GM21576 (cell line): ENCODE data around the gene OSBPL8.
"Not testable (repeated sequence)": the region's sequence is repeated elsewhere in the genome, so short reads cannot be mapped to it uniquely, and the experiment has no call there.

Source experiments
- ATAC-seq: cut with Tn5 transposase; IDR thresholded peaks from one replicate; pipeline ENCODE4 v1.9.1; 2021; ENCODE audit warnings: mild to moderate bottlenecking, moderate library complexity; ENCODE audit not compliant: unreplicated experiment

The OSBPL8 gene

DNA sequence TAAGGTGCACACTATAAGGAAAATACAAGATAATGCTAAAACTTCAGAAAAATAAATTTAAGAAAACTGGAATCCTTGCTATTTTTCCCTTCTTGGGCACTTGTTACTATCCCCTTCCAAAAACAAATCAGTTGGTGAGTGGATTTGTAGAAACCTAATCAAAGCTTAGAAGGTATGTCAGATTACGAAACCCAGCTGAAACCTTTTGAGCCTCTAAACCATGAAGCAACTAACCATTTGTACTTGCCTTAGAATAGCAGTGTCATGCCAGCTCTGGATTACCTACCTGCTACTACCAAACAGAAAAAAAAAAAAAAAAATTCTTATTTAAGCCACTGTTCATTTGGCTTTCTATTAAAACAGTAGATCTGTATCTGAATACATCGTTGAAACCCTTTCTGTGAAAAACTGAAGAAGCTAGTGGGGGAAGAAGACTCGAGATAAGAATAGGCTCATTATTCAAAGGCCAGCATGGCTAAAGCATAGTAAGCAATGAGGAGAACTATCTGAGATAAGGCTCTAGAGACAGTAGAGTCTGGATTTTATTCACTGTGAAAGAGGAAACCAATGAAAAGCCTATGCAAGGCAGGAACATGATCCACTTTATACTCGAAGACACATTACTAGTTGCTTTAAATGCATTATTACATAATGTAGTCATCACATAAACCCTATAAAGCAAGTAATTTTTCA is 30.2 kb downstream of the OSBPL8 start:
- no peak for ATAC-seq

DNA sequence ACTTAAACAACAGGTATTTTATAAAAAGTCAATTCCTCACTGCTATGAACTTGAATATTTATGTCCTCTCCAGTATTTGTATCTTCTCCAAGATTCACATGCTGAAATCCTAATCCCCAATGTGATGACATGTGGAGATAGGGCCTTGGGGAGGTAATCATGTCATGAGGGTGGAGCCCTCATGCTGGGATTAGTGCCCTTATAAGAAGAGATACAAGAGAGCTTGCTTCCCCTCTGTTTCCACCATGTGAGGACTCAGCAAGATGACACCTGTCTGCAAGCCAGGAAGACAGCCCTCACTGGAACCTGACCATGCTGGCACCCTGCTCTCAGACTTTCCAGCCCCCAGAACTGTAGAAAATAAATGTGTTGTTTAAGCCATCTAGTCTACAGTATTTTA is 36.2 kb downstream of the OSBPL8 start:
- ATAC-seq: no peak

DNA sequence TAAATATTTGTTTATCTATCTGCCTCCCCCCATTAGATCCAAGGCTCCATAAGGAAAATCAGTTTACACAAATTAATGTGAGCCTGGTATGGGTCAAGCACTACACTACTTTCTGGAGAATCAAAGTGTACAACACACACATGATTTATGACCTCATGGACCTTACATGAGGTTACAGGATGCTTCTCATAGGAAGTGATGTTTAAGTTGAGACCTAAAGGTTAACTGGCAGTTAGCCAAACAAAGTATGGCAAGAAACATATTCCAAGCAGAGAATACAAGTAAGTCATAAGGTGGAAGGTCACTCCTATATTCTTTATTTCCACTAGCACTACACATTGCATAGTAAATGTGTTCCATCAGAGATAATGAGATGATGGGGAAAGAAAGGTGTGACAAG is 39.2 kb downstream of the OSBPL8 start:
- ATAC-seq: no peak

DNA sequence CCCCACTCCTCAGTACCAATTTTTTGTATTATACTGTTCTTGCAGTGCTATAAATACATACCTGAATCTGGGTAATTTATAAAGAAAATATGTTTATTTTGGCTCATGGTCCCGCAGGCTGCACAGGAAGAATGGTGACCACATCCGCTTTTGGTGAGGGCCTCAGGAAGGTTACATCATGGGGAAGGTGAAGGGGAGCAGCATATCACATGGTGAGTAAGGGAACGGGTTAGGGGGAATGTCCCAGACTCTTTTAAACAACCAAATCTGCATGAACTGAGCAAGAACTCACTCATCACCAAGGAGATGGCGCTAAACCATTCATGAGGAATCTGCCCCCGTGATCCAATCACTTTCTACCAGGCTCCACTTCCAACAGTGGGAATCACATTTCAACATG is 40.0 kb downstream of the OSBPL8 start:
- ATAC-seq: no peak

DNA sequence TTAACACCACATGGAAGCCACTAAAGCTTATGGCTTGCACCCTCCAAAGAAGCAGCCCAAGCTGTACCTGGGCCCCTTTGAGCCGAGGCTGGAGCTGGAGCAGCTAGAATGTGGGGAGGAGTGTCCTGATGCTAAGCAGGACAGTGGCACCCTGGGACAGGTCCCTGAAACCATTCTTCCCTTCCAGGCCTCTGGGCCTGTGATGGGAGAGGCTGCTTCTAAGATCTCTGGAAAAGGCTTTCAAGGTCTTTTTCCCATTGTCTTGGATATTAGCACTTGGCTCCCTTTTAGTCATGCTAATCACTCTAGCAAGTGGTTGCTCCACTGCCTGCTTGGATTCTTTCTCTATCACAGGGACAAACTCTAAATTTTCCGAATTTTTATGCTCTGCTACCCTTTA is 40.9 kb downstream of the OSBPL8 start:
- no peak for ATAC-seq

DNA sequence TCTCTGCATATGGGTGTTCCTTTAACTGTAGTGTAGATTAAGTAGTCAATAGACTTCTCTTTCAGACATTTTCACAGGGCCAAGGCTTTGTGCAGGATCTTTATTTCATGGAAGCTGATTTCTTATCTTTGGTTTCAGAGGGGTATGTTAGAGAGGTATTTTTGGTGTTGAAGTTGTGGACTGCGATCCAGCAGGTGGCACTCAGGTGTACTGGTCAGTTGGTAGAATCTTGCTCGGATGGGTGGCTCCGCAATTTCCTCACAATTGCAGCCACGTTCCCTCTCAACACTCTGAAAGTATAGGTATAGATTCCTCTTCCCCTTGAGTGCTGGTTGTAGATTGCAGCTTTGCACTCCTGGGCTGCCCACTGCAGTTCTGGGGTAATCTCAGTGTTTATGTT is 44.3 kb downstream of the OSBPL8 start:
- no peak for ATAC-seq

DNA sequence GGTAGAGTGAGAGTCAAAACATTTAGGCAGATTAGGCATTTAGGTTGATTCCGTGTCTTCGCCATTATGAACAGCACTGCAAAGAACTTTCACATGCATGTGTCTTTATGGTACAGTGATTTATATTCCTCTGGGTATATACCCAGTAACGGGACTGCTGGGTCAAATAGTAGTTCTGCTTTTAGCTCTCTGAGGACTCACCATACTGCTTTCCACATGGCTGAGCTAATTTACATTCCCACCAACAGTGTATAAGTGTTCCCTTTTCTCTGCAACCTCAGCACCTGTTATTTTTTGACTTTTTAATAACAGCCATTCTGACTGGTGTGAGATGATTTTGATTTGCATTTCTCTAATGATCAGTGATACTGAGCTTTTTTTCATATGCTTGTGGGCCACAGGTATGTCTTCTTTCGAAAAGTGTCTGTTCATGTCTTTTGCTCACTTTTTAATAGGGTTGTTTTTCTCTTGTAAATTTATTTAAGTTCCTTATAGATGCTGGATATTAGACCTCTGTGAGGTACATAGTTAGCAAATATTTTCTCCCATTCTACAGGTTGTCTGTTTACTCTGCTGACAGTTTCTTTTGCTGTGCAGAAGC is 48.4 kb downstream of the OSBPL8 start:
- peak; percentile 86 for ATAC-seq

DNA sequence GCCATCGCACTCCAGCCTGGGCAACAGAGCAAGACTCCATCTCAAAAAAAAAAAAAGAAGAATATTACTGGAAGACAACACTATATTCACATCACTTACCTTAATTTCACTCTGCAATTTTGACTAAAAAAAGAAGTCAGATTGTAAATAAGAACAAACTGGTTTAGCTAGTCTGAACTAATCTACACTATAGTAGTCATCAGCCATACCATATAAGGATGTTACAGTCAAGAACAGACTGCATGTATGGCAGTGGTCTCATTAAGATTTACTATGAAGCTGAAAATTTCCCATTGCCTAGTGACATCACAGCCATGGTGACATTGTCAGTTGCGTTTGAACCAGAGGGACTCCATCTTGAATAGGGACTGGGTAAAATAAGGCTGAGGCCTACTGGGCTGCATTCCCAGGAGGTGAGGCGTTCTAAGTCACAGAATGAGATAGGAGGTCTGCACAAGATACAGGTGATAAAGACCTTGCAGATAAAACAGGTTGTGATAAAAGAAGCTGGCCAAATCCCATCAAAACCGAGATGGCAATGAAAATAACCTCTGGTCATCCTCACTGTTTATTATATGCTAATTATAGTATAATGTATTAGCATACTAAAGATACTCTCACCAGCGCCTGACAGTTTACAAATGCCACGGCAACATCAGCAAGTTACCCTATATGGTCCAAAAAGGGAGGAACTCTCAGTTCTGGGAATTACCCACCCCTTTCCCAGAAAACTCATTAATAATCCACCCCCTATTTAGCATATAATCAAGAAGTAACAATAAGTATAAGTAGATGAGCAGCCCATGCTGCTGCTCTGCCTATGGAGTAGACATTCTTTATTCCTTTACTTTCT is 51.2 kb downstream of the OSBPL8 start:
- no peak for ATAC-seq

DNA sequence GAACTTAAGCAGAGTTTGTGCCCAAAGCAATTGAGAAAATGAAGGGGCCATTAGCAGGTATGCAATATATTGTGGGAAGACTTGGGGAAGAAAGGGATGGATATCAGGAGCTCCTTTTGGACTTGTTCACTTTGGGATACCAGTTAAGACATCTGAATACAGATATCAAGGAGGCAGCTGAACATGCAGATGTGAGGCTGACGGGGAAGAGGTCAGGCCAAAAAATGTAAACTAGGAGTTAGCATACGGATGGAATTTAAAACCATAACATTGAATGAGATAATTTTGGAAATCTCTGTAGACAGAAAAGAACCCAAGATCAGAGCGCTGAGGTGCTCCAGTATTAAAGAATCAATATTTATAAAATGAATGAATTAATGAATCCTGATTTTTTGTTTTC is 53.4 kb downstream of the OSBPL8 start:
- no peak for ATAC-seq

DNA sequence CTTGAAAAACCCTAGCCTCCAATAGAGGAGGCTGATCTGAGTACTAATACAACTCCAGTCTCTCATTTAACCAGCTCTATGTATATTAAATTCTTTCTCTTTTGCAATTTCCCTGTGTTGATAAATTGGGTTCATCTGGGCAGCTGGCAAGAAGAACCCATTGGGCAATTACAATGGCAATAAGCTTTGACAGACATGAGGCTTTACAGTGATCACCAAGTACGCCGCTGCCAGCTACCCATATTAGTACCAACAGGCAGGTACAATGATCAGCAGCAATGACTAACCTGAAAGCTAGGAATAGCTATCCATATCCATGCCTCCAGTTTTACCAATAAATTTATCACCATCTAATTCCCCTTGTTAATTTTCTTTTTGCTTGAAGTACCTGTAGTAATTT is 54.5 kb downstream of the OSBPL8 start:
- no peak for ATAC-seq

DNA sequence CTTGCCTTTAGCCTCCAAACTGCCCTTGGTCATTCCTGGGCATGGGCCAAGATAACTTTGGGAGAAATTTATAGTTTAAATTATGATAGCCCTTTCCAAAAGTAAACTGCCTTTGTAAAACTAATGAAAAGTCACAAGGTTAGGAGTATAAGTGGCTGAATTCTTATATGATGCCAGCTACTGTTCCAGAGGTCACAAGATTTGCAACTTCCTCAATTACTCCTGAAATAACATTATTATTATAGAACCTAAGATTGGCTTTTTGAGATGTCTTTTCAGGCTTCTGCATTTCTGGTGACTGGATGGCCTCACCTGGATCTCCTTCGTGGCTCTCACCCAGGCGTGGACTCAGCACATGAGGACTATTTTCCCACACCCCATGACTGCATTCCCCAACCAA is 55.0 kb downstream of the OSBPL8 start:
- ATAC-seq: no peak

DNA sequence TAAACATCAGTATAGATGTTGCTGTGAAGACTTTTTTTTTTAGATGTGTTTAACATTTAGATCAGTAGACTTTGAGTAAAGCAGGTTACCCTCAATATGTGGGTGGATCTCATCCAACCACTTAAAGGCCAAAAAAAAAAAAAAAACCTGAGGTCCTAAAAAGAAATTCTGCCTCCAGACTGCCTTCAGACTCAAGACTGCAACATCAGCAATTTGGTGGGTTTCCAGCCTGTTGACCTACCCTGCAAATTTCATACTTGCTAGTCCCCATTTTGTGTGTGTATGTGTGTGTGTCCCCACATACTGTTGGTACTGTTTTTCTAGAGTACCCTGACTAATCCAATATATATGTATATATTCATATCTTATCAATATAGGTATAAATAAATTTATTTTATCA is 55.6 kb downstream of the OSBPL8 start:
- ATAC-seq: no peak

DNA sequence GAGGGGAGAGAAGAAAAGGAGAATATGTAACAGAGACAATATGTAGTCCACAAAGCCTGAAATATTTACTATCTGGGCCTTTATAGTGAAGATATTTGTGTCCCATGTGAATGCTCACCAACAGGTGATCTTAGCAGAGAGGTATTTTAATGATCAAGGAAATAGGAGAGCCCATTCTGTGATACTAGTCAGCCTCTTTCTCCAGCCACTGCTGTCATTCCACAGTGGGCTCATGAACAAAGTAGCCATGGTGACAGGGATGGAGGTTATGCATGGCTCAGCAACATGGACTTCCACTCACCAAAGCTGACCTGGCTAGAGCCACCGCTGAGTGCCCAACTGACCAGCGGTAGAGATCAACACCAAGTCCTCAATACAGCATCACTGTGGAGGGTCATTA is 58.2 kb downstream of the OSBPL8 start:
- ATAC-seq: no peak

DNA sequence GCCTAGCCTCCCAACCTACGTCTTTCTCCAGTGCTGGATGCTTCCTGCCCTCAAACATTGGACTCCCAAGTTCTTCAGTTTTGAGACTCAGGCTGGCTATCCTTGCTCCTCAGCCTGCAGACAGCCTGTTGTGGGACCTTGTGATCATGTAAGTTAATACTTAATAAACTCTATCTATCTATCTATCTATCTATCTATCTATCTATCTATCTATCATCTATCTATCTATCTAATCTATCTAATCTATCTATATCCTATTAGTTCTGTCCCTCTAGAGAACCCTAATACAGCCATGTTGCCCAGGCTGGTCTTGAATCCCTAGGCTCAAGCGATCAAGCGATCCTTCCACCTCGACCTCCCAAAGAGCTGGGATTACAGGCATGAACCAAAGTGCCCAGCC is 60.4 kb downstream of the OSBPL8 start:
- ATAC-seq: not testable (repeated sequence)

DNA sequence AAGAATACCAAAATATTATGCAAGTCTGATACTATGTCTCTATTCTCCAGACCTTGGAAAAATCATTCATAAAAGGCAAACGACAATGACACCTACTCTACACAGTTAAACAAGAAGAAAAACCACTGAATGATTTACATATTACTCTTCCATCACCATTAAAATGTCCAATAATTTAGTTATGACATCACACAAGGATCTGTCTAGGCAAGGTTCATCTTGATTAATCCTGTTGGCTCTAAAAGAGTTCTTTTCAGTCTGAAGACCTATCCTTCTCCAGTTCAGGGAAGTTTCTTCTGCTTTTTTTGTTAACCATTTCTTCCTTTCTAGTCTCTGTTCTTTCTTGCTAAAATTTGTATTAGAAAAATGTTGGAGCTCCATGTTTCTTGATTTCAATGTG is 64.0 kb downstream of the OSBPL8 start:
- no peak for ATAC-seq

DNA sequence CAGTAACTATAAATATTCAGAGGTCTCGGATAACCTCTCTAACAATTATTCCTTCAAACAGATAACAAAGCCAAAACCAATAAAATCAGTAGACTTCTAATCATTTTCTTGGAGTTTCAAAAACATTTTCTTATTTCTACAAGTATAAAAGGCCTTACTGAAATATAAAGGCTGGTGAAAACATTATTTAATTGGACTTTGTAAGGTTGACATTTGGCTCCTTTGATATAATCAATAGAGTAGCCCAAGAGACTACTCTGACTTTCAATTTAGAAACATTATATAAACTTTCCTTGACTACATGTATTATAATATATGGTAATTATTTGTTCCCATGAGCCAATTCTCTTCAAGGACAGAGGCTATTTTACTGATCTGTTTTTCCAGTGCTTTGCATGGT is 68.3 kb downstream of the OSBPL8 start:
- ATAC-seq: no peak

DNA sequence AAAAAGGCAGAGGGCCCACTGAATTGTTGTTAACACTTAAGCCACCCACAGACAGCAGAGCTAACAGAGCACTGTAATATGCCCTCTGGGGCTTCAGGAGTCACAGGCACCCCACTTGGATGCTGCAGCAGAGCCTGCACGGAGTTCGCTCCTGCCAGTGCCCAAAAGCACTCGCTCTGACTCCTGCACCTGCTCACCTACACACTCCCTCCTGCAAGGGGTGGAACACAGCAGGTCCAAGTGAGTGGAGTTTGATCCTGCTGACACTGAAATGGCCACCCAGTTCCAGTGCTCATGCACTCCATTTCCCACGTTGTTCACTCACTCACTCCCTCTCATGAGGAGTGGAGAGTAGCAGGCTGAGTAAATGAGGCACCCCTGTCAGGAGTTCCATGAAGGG is 68.8 kb downstream of the OSBPL8 start:
- no peak for ATAC-seq

DNA sequence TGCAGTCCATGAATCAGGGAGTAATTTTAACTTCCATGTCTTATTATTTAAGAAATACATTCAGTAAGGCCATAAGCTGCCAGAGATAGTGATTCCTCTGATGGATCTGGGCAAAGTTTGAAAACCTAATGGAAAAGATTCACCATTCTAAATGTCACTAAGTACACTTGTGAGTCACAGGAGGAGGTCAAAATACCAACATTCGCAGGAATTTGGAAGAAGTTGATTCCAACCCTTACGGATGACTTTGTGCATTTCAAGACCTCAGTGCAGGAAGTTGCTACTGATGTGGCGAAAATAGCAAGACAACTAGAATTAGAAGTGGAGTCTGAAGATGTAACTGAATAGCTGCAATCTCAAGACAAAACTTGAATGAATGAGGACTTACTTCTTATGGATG is 69.8 kb downstream of the OSBPL8 start:
- ATAC-seq: no peak

DNA sequence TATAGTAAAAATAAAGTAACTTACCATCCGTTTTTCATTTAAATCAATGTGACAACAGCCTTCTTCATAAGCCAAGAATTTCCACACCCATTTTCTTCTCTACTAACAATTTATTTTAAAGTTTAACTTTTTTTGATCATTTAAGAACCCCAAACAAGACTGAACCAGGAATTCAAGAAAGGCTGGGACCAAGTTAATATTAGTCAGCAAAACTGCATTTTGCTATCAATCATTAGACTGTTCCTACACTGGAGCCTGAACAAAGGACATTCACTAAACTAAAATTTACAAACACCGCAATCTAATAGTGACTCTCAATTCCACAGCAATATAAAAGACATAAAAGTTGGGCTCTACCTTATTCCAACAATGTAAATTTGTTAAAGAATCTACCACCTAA is 73.6 kb downstream of the OSBPL8 start:
- ATAC-seq: no peak

DNA sequence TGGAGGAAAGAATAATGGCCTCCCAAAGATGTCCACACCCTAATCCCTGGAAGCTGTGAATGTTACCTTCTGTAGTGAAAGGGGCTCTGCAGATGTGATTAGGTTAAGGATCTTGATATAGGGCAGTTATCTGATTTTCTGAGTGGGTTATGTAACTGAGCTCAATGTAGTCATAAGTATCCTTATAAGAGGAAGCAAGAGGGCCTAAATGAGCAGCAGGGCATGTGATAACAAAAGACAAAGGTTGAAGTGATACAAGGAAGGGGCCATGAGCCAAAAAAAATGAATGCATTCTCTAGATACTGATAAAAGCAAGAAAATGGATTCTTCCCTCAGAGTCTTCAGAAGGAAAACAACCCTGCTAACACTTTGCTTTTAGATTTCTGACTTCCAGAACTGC is 78.8 kb downstream of the OSBPL8 start:
- ATAC-seq: no peak

DNA sequence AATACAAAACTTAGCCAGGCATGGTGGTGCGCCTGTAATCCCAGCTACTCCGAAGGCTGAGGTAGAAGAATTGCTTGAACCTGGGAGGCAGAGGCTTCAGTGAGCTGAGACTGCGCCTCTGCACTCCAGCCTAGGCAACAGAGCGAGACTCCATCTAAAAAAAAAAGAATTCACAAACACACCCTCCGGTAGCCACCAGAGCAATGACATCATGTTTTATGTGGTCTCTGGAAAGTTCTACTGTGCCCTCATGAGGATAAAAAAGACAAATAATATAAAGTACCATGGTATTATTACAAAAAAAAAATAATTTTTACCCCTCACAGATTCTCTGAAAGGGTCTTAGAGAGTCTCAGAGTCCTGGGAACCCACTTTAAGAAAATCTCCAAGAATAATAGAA is 81.5 kb downstream of the OSBPL8 start:
- no peak for ATAC-seq

DNA sequence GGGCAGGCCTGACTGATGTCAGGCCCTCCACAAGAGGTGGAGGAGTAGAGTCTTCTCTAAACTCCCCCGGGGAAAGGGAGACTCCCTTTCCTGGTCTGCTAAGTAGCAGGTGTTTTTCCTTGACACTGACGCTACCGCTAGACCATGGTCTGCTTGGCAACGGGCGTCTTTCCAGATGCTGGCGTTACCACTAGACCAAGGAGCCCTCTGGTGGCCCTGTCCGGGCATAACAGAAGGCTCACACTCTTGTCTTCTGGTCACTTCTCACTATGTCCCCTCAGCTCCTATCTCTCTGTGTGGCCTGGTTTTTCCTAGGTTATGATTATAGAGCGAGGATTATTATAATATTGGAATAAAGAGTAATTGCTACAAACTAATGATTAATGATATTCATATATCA is 86.7 kb downstream of the OSBPL8 start:
- ATAC-seq: not testable (repeated sequence)
